Kidney epithelial cell (primary cell): ENCODE results near the gene DACT3. TPM values are rescaled to one million over a fixed set of nuclear protein-coding genes. Genes with fewer than 3 reads are reported as not detected.

Experiments
- DNase-seq: peaks from one replicate; pipeline ENCODE4 v3.0.0-alpha.2; 2010; ENCODE audit warnings: low read depth
- H3K27me3 ChIP-seq: 2 replicates; pipeline ENCODE4 v1.6.0; 2011; ENCODE audit warnings: low read length; ENCODE audit not compliant: control insufficient read depth, insufficient read depth
- H3K36me3 ChIP-seq: 2 replicates; pipeline ENCODE4 v1.5.1; 2011; ENCODE audit warnings: low read length; ENCODE audit not compliant: control insufficient read depth, insufficient read depth
- H3K4me3 ChIP-seq: 2 replicates; pipeline ENCODE4 v1.5.1; 2011; ENCODE audit warnings: low read depth, mild to moderate bottlenecking, control low read depth, low read length
- total RNA-seq: library from RNA; depleted of rRNA; stranded (reverse); fragments of >200 nt; gene quantifications from 2 replicates; pipeline ENCODE4 v1.2.3, GENCODE V29; 2015
- TF ChIP-seq, protein P1 (sequence below): IDR thresholded peaks from 2 replicates; pipeline ENCODE4 v1.5.1; 2011; ENCODE audit warnings: mild to moderate bottlenecking, moderate library complexity, low read length, control low read depth, inconsistent platforms; ENCODE audit not compliant: insufficient read depth, poor library complexity, severe bottlenecking

DACT3 gene
- total RNA-seq, 1 donor from 2014 or later, result 0.33 TPM

GRCh38 chr19:46600384-46601317, 60.3 kb downstream of the DACT3 start:
- peak; percentile 50 for DNase-seq
- TF ChIP-seq, protein P1, sequence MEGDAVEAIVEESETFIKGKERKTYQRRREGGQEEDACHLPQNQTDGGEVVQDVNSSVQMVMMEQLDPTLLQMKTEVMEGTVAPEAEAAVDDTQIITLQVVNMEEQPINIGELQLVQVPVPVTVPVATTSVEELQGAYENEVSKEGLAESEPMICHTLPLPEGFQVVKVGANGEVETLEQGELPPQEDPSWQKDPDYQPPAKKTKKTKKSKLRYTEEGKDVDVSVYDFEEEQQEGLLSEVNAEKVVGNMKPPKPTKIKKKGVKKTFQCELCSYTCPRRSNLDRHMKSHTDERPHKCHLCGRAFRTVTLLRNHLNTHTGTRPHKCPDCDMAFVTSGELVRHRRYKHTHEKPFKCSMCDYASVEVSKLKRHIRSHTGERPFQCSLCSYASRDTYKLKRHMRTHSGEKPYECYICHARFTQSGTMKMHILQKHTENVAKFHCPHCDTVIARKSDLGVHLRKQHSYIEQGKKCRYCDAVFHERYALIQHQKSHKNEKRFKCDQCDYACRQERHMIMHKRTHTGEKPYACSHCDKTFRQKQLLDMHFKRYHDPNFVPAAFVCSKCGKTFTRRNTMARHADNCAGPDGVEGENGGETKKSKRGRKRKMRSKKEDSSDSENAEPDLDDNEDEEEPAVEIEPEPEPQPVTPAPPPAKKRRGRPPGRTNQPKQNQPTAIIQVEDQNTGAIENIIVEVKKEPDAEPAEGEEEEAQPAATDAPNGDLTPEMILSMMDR, result no peak
- no peaks in the 10 kb centered on the region for H3K36me3 ChIP-seq
- no peaks in the 10 kb centered on the region for H3K27me3 ChIP-seq
- peak overlapping the region; percentile 88 for H3K4me3 ChIP-seq

GRCh38 chr19:46599716-46600373, 61.1 kb downstream of the DACT3 start:
- H3K27me3 ChIP-seq, result no peaks in the 10 kb centered on the region
- H3K4me3 ChIP-seq, result peak overlapping the region; percentile 53
- no peak for DNase-seq
- no peaks in the 10 kb centered on the region for H3K36me3 ChIP-seq
- TF ChIP-seq, protein P1, result no peak

- Histone ChIP-seq H3K36me3 (no peaks in the 10 kb centered on the region), H3K4me3 (no peak overlapping the region), H3K27me3 (no peaks in the 10 kb centered on the region)
- DNase-seq, result no peak
- TF ChIP-seq, protein P1, result no peak
Observed at GRCh38 chr19:46598372-46598917, 62.5 kb downstream of the DACT3 start.

Other genes starting within 250 kb of the DACT3 start
- gene CCDC8, start 247.6 kb downstream of the DACT3 start, total RNA-seq, result 21.8 and 22.2 TPM in 2 replicates
- gene PNMA8C, start 232.2 kb downstream of the DACT3 start, total RNA-seq, result 0.25 and 0.27 TPM in 2 replicates
- gene PNMA8A, start 189.6 kb downstream of the DACT3 start, total RNA-seq, result 10.3 and 11.8 TPM in 2 replicates
- gene PNMA8B, start 165.3 kb downstream of the DACT3 start, total RNA-seq, result 1.8 and 2.1 TPM in 2 replicates
- gene CALM3, start 59.9 kb downstream of the DACT3 start, total RNA-seq, result 103 and 127 TPM in 2 replicates
- 0.48 TPM in 1 of 2 replicates, not detected in the other for gene PTGIR, start 36.1 kb downstream of the DACT3 start, total RNA-seq
- gene GNG8, start 25.0 kb downstream of the DACT3 start, total RNA-seq, result not detected in 2 replicates
- gene PRKD2, start 55.9 kb upstream of the DACT3 start, total RNA-seq, result 52.4 and 63.6 TPM in 2 replicates
- 25.7 and 41.7 TPM in 2 replicates for gene FKRP, start 84.9 kb upstream of the DACT3 start, total RNA-seq
- 111 and 117 TPM in 2 replicates for gene STRN4, start 85.3 kb upstream of the DACT3 start, total RNA-seq
- 192 and 213 TPM in 2 replicates for gene SLC1A5, start 127.4 kb upstream of the DACT3 start, total RNA-seq
- gene AP2S1, start 189.7 kb upstream of the DACT3 start, total RNA-seq, result 157 and 198 TPM in 2 replicates
- gene ARHGAP35, start 199.8 kb upstream of the DACT3 start, total RNA-seq, result 30.9 and 31.6 TPM in 2 replicates